PFSK-1 (cell line): Measurements from ENCODE around the gene MOG.

Source experiments
- POLR2AphosphoS5 ChIP-seq: IDR thresholded peaks from 2 replicates; pipeline ENCODE4 v1.6.1; 2012; ENCODE audit warnings: low read depth, mild to moderate bottlenecking, control low read depth, low read length, moderate library complexity
- TF ChIP-seq, protein P1 (sequence below), 2 experiments: IDR thresholded peaks; 2 replicates each; pipeline versions ENCODE4 v1.6.1 to v1.8.0; 2011 to 2012; ENCODE audit warnings: low read depth in 2 of 2, low read length in 2 of 2, control low read depth in 1 of 2, inconsistent platforms in 1 of 2, mild to moderate bottlenecking in 1 of 2, moderate library complexity in 1 of 2; ENCODE audit not compliant: insufficient read depth in 1 of 2

DNA sequence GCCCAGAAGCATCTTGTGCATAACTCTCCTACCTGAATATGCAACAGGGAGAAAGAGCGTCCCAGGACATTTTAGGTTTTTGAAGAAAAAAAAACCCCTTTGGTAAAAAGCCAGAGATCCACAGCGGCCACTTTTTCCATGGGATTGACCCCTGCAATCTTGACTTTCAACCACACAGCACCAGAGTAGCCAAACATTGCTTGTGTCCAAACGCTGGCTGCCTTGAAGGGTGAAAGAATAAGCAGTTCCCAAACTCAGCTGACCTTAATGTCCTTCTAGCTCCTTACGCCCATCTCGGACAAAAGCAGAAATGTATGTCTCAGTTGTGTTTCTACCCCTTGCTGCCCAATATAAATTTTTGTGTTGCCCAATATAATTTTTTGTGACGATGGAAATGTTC, 1.2 kb upstream of the MOG start:
- no peak for TF ChIP-seq POLR2AphosphoS5
- TF ChIP-seq, protein P1, sequence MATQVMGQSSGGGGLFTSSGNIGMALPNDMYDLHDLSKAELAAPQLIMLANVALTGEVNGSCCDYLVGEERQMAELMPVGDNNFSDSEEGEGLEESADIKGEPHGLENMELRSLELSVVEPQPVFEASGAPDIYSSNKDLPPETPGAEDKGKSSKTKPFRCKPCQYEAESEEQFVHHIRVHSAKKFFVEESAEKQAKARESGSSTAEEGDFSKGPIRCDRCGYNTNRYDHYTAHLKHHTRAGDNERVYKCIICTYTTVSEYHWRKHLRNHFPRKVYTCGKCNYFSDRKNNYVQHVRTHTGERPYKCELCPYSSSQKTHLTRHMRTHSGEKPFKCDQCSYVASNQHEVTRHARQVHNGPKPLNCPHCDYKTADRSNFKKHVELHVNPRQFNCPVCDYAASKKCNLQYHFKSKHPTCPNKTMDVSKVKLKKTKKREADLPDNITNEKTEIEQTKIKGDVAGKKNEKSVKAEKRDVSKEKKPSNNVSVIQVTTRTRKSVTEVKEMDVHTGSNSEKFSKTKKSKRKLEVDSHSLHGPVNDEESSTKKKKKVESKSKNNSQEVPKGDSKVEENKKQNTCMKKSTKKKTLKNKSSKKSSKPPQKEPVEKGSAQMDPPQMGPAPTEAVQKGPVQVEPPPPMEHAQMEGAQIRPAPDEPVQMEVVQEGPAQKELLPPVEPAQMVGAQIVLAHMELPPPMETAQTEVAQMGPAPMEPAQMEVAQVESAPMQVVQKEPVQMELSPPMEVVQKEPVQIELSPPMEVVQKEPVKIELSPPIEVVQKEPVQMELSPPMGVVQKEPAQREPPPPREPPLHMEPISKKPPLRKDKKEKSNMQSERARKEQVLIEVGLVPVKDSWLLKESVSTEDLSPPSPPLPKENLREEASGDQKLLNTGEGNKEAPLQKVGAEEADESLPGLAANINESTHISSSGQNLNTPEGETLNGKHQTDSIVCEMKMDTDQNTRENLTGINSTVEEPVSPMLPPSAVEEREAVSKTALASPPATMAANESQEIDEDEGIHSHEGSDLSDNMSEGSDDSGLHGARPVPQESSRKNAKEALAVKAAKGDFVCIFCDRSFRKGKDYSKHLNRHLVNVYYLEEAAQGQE (IDR thresholded peaks at IDR 0.05; ENCODE audit: insufficient read depth in 1 of 2, low read depth in 2 of 2, low read length in 2 of 2) = no peak
